HCT116 (cell line): ENCODE results near the gene PGS1. TPM values are rescaled to one million over a fixed set of nuclear protein-coding genes. Genes with fewer than 3 reads are reported as not detected.
"Not testable (repeated sequence)": the region's sequence is repeated elsewhere in the genome, so short reads cannot be mapped to it uniquely, and the experiment has no call there.

ENCODE experiments used
- ATAC-seq: fragments of 200-7000 bp; cut with Tn5 transposase; 2 replicates; pipeline ENCODE4 v1.9.1; 2020; ENCODE audit warnings: mild to moderate bottlenecking, moderate library complexity
- BruUV-seq: library from RNA; stranded (reverse); fragments of 400-500 nt; replicated peaks from 2 replicates; lab custom pipeline; 2021; lab: Mats Ljungman, UMichigan
- CTCF ChIA-PET: fragments of 300-600 bp; sonication (Branson Sonifier 250); formaldehyde crosslinking; loops from one replicate; lab custom pipeline; 2021; ENCODE audit warnings: antibody characterized with exemption; lab: Charles Lee
- POLR2A ChIA-PET: fragments of 300-600, 350-600 bp; sonication (Branson Sonifier 250); formaldehyde crosslinking; loops from one replicate; lab custom pipeline; 2021; ENCODE audit warnings: antibody characterized with exemption; lab: Charles Lee
- RAD21 ChIA-PET, 2 experiments: fragments of 300-600 bp; sonication (Branson Sonifier 250); formaldehyde crosslinking; loops; one replicate each; lab custom pipeline; 2023; ENCODE audit warnings: low total read pairs in 2 of 2; ENCODE audit not compliant: uncharacterized antibody in 2 of 2, unreplicated experiment in 2 of 2, low non-redundant PET in 1 of 2; lab: Charles Lee
- DNase-seq: peaks from one replicate; pipeline ENCODE4 v3.0.0-alpha.2; 2010; ENCODE audit warnings: low read depth, low spot score
- H2AFZ ChIP-seq: fragments of 200-600 bp; shearing (Covaris generic), sonication (generic); 2 replicates; pipeline ENCODE4 v1.6.1; 2017; ENCODE audit warnings: low read depth, mixed run types, mixed read lengths, antibody characterized with exemption, low read length; ENCODE audit not compliant: poor library complexity, severe bottlenecking
- H3K27ac ChIP-seq: 2 replicates; pipeline ENCODE4 v1.5.1; 2012; ENCODE audit warnings: low read depth, low read length
- H3K27me3 ChIP-seq: fragments of 200-600 bp; sonication (generic); 2 replicates; pipeline ENCODE4 v1.6.1; 2016; ENCODE audit warnings: mixed run types, low read length, mixed read lengths; ENCODE audit not compliant: insufficient read depth
- H3K36me3 ChIP-seq, 2 experiments: fragments of 200-500 bp in 1 of 2; fragments of 200-600 bp in 1 of 2; sonication (Bioruptor generic) in 1 of 2; sonication (generic) in 1 of 2; 2 replicates each; pipeline versions ENCODE4 v1.5.1 to v1.6.1; 2014 to 2016; ENCODE audit warnings: low read length in 2 of 2, inconsistent platforms in 1 of 2, mixed read lengths in 1 of 2, mixed run types in 1 of 2; ENCODE audit not compliant: insufficient read depth in 2 of 2, control insufficient read depth in 1 of 2
- H3K4me1 ChIP-seq, 2 experiments: fragments of 200-600 bp in 1 of 2; sonication (generic) in 1 of 2; 2 replicates each; pipeline versions ENCODE4 v1.5.1 to v1.6.1; 2012 to 2017; ENCODE audit warnings: low read length in 2 of 2, inconsistent platforms in 1 of 2, mild to moderate bottlenecking in 1 of 2, mixed read lengths in 1 of 2, mixed run types in 1 of 2, moderate library complexity in 1 of 2; ENCODE audit not compliant: insufficient read depth in 2 of 2, control insufficient read depth in 1 of 2
- H3K4me2 ChIP-seq: fragments of 200-600 bp; sonication (generic); 2 replicates; pipeline ENCODE4 v1.6.1; 2017; ENCODE audit warnings: mixed run types, low read length, mixed read lengths
- H3K4me3 ChIP-seq, 2 experiments: fragments of 200-600 bp in 1 of 2; sonication (generic) in 1 of 2; replicated peaks in 1 of 2; 2 replicates each; pipeline ENCODE4 v1.5.1; 2011 to 2016; ENCODE audit warnings: low read length in 2 of 2, control low read depth in 1 of 2, low read depth in 1 of 2, mild to moderate bottlenecking in 1 of 2, mixed read lengths in 1 of 2, mixed run types in 1 of 2
- H3K79me2 ChIP-seq: fragments of 200-600 bp; sonication (generic); 2 replicates; pipeline ENCODE4 v1.6.1; 2017; ENCODE audit warnings: mild to moderate bottlenecking, mixed run types, low read length, moderate library complexity, mixed read lengths; ENCODE audit not compliant: insufficient read depth
- H3K9ac ChIP-seq: fragments of 200-600 bp; sonication (generic); 2 replicates; pipeline ENCODE4 v1.6.1; 2016; ENCODE audit warnings: low read length, mixed read lengths
- H3K9me2 ChIP-seq: fragments of 200-600 bp; sonication (generic), shearing (Covaris generic); 2 replicates; pipeline ENCODE4 v1.6.1; 2017; ENCODE audit warnings: mixed run types, mild to moderate bottlenecking, moderate library complexity; ENCODE audit not compliant: insufficient read depth
- H3K9me3 ChIP-seq, 2 experiments: fragments of 200-500 bp in 1 of 2; fragments of 200-600 bp in 1 of 2; sonication (Bioruptor generic) in 1 of 2; sonication (generic) in 1 of 2; 2 replicates each; pipeline ENCODE4 v1.6.1; 2014 to 2017; ENCODE audit warnings: low read length in 2 of 2, mixed read lengths in 2 of 2, inconsistent platforms in 1 of 2, low read depth in 1 of 2, mild to moderate bottlenecking in 1 of 2, mixed run types in 1 of 2, moderate library complexity in 1 of 2; ENCODE audit not compliant: control insufficient read depth in 1 of 2, insufficient read depth in 1 of 2
- H4K20me1 ChIP-seq: fragments of 200-600 bp; sonication (generic), shearing (Covaris generic); 2 replicates; pipeline ENCODE4 v1.6.1; 2017; ENCODE audit warnings: mixed run types, mild to moderate bottlenecking, moderate library complexity; ENCODE audit not compliant: insufficient read depth
- ATF3 ChIP-seq: IDR thresholded peaks from 2 replicates; pipeline ENCODE4 v1.6.1; 2012
- CBX3 ChIP-seq: IDR thresholded peaks from 2 replicates; pipeline ENCODE4 v1.6.1; 2012; ENCODE audit warnings: low read depth
- EGR1 ChIP-seq: IDR thresholded peaks from 2 replicates; pipeline ENCODE4 v1.6.1; 2012; ENCODE audit warnings: low read depth
- ELF1 ChIP-seq: IDR thresholded peaks from 2 replicates; pipeline ENCODE4 v1.6.1; 2012; ENCODE audit warnings: low read depth, borderline replicate concordance
- EZH2 ChIP-seq: fragments of 200-600 bp; sonication (generic); IDR thresholded peaks from 2 replicates; pipeline ENCODE4 v1.6.1; 2017; ENCODE audit warnings: antibody characterized with exemption, mixed run types
- EZH2phosphoT487 ChIP-seq: fragments of 200-600 bp; IDR thresholded peaks from 2 replicates; pipeline ENCODE4 v1.6.1; 2018; ENCODE audit warnings: antibody characterized with exemption, borderline replicate concordance
- MAX ChIP-seq: IDR thresholded peaks from 2 replicates; pipeline ENCODE4 v1.6.1; 2012
- RAD21 ChIP-seq: IDR thresholded peaks from 2 replicates; pipeline ENCODE4 v1.6.1; 2012; ENCODE audit warnings: low read depth, mild to moderate bottlenecking
- SIN3A ChIP-seq: IDR thresholded peaks from 2 replicates; pipeline ENCODE4 v1.6.1; 2012; ENCODE audit warnings: low read depth
- SRF ChIP-seq: IDR thresholded peaks from 2 replicates; pipeline ENCODE4 v1.6.1; 2012; ENCODE audit warnings: low read depth
- TCF7L2 ChIP-seq: IDR thresholded peaks from 2 replicates; pipeline ENCODE4 v1.7.0; 2011; ENCODE audit warnings: borderline replicate concordance, inconsistent platforms; ENCODE audit not compliant: insufficient read depth, insufficient read length; ENCODE audit errors: extremely low read depth
- YY1 ChIP-seq: IDR thresholded peaks from 2 replicates; pipeline ENCODE4 v1.6.1; 2011; ENCODE audit warnings: low read length, low read depth, moderate library complexity, mild to moderate bottlenecking; ENCODE audit not compliant: insufficient replicate concordance; ENCODE audit errors: extremely low read depth
- ZBTB33 ChIP-seq: IDR thresholded peaks from 2 replicates; pipeline ENCODE4 v1.6.1; 2011; ENCODE audit warnings: mild to moderate bottlenecking, low read length, moderate library complexity; ENCODE audit not compliant: insufficient replicate concordance; ENCODE audit errors: extremely low read depth
- ZFX ChIP-seq: fragments of 450-650 bp; IDR thresholded peaks from 2 replicates; pipeline ENCODE4 v1.6.1; 2017
- ZNF274 ChIP-seq: fragments of 200-500 bp; sonication (Bioruptor generic); IDR thresholded peaks from 2 replicates; pipeline ENCODE4 v1.6.1; 2014; ENCODE audit warnings: mild to moderate bottlenecking, low read depth, low read length, inconsistent platforms
- intact Hi-C: fragments of 100-400 bp; cut with micrococcal nuclease; formaldehyde crosslinking; loops from 2 replicates; pipeline ENCODE4 v1.10.0; 2022
- total RNA-seq: library from RNA; stranded (reverse); gene quantifications from one replicate; pipeline ENCODE4 v1.2.1, GENCODE V29; 2021; ENCODE audit not compliant: unreplicated experiment

The PGS1 gene
- total RNA-seq, 1 experiment from 2014 or later: 44.4 TPM

- TF ChIP-seq EZH2 (no peak), TCF7L2 (no peak), EZH2phosphoT487 (no peak), EGR1 (no peak)
Measured at GRCh38 chr17:78330570-78331224, 47.8 kb upstream of the PGS1 start (continued).

GRCh38 chr17:78331355-78331754, 47.1 kb upstream of the PGS1 start:
- H3K27me3 ChIP-seq, H3K4me3 ChIP-seq, DNase-seq, H3K9me2 ChIP-seq, H2AFZ ChIP-seq, intact Hi-C loops, H3K79me2 ChIP-seq, RAD21 ChIA-PET, BruUV-seq, H3K9me3 ChIP-seq, H3K36me3 ChIP-seq, H4K20me1 ChIP-seq, CTCF ChIA-PET, ATAC-seq: not testable (repeated sequence)
- Histone ChIP-seq H3K27ac (peak overlapping the region; percentile 85), H3K4me1 (peaks cover 61 to 83% of the 10 kb centered on the region in 2 experiments), H3K9ac (peak overlapping the region; percentile 38), H3K4me2 (peak overlapping the region; percentile 70)
- POLR2A ChIA-PET: interaction anchor here (0.6 kb wide), 2 partner anchors 31 to 32 kb away, joined by 3 read pairs; no protein-coding TSS in a partner anchor

- H3K4me1 ChIP-seq: peaks cover 61 to 90% of the 10 kb centered on the region in 2 experiments
- H3K27ac ChIP-seq: no peak overlapping the region
- no peaks in the 10 kb centered on the region for H4K20me1 ChIP-seq
- ChIA-PET RAD21 (no interaction called here), CTCF (no interaction called here), POLR2A (no interaction called here)
- H3K9ac ChIP-seq: no peak overlapping the region
- DNase-seq: no peak
- H3K9me3 ChIP-seq: no peaks in the 10 kb centered on the region
- BruUV-seq: no TSS peak
- no peaks in the 10 kb centered on the region for H3K27me3 ChIP-seq
- H3K4me2 ChIP-seq: no peak overlapping the region
- intact Hi-C loops: no loop called here
- H2AFZ ChIP-seq: no peak overlapping the region
- no peaks in the 10 kb centered on the region for H3K9me2 ChIP-seq
- no peaks in the 10 kb centered on the region for H3K79me2 ChIP-seq
- no peaks in the 10 kb centered on the region for H3K36me3 ChIP-seq
- ATAC-seq: no peak
- H3K4me3 ChIP-seq: no peak overlapping the region
- TF ChIP-seq YY1: no peak
- no peak for TF ChIP-seq CBX3
- TF ChIP-seq SIN3A: no peak
- TF ChIP-seq EGR1: no peak
- TF ChIP-seq ATF3: no peak
- no peak for TF ChIP-seq ZFX
- TF ChIP-seq RAD21: no peak
- no peak for TF ChIP-seq ZNF274
- TF ChIP-seq ZBTB33: no peak
- no peak for TF ChIP-seq MAX
- TF ChIP-seq TCF7L2: no peak
- no peak for TF ChIP-seq ELF1
- TF ChIP-seq SRF: no peak
Measured at GRCh38 chr17:78332991-78333390, 45.5 kb upstream of the PGS1 start.
